ENCODE measurements around the gene NEU4.

GRCh38 chr2:241814643-241815476 is 5.9 kb downstream of the NEU4 start:
- TF ChIP-seq CTCF (IDR thresholded peaks at IDR 0.05) (no peak), POLR2A (IDR thresholded peaks at IDR 0.05) (no peak)

All from testis (tissue), 2 donors.